Inflammatory macrophage treated with lipopolysaccharide for 4 hours (primary cell): Measurements from ENCODE around the gene PITPNC1.

Experiments
- DNase-seq: peaks from one replicate; pipeline ENCODE4 v3.0.0-alpha.2; 2020

Gene PITPNC1

GRCh38 chr17:67519801-67520251, 142.7 kb downstream of the PITPNC1 start:
- DNase-seq: no peak

GRCh38 chr17:67520252-67520906, 143.3 kb downstream of the PITPNC1 start:
- DNase-seq: peak; percentile 90

- DNase-seq: no peak
Measured at GRCh38 chr17:67520916-67521774, 144.1 kb downstream of the PITPNC1 start.

- no peak for DNase-seq
Measured at GRCh38 chr17:67521775-67522069, 144.6 kb downstream of the PITPNC1 start.

- DNase-seq: no peak
Measured at GRCh38 chr17:67523101-67523500, 146.0 kb downstream of the PITPNC1 start.

GRCh38 chr17:67525239-67526135, 148.4 kb downstream of the PITPNC1 start:
- no peak for DNase-seq

GRCh38 chr17:67526700-67527099, 149.6 kb downstream of the PITPNC1 start:
- DNase-seq: no peak

GRCh38 chr17:67528751-67529436, 151.8 kb downstream of the PITPNC1 start:
- no peak for DNase-seq

GRCh38 chr17:67531291-67531690, 154.2 kb downstream of the PITPNC1 start:
- DNase-seq: no peak

GRCh38 chr17:67532326-67532871, 155.3 kb downstream of the PITPNC1 start:
- DNase-seq: no peak

- DNase-seq: no peak
Measured at GRCh38 chr17:67534941-67535340, 157.9 kb downstream of the PITPNC1 start.

- no peak for DNase-seq
Measured at GRCh38 chr17:67542219-67543114, 165.4 kb downstream of the PITPNC1 start.

GRCh38 chr17:67544364-67544955, 167.4 kb downstream of the PITPNC1 start:
- DNase-seq: no peak

- DNase-seq: peak; percentile 84
Measured at GRCh38 chr17:67546578-67547527, 169.8 kb downstream of the PITPNC1 start.

- no peak for DNase-seq
Measured at GRCh38 chr17:67548693-67549092, 171.6 kb downstream of the PITPNC1 start.

GRCh38 chr17:67549820-67550219, 172.7 kb downstream of the PITPNC1 start:
- DNase-seq: peak; percentile 72

- no peak for DNase-seq
Measured at GRCh38 chr17:67554634-67555033, 177.6 kb downstream of the PITPNC1 start.

GRCh38 chr17:67555855-67556254, 178.8 kb downstream of the PITPNC1 start:
- no peak for DNase-seq

GRCh38 chr17:67557052-67557845, 180.2 kb downstream of the PITPNC1 start:
- DNase-seq: no peak
